A549 (cell line): ENCODE measurements around the gene CREB3L1. TPM values are rescaled to one million over a fixed set of nuclear protein-coding genes. Genes with fewer than 3 reads are reported as not detected.

ENCODE experiments used
- ATAC-seq, 2 experiments: fragments of 200-7000 bp in 1 of 2; fragments of >200 bp in 1 of 2; cut with Nextera tagmentation in 1 of 2; cut with Tn5 transposase in 1 of 2; 3 replicates each; pipeline versions ENCODE4 v1.8.0 to v1.9.1; 2018 to 2020; ENCODE audit warnings: mild to moderate bottlenecking in 1 of 2, moderate library complexity in 1 of 2
- CTCF ChIA-PET: fragments of 300-600 bp; sonication (Branson Sonifier 250); formaldehyde crosslinking; extraction: SDS; loops from one replicate; lab custom pipeline; 2021; ENCODE audit warnings: antibody characterized with exemption, inconsistent platforms; lab: Yijun Ruan, JAX
- POLR2A ChIA-PET: fragments of 350-600 bp; formaldehyde crosslinking; extraction: SDS; loops from one replicate; lab custom pipeline; 2021; ENCODE audit warnings: antibody characterized with exemption, inconsistent platforms; lab: Yijun Ruan, JAX
- DNase-seq, 2 experiments: peaks; one replicate each; pipeline versions ENCODE4 v3.0.0 to v3.0.0-alpha.2; 2011 to 2016; ENCODE audit warnings: low read depth in 1 of 2, low spot score in 1 of 2
- FAIRE-seq: peaks from 2 replicates; lab custom pipeline; 2011; peaks lifted over from hg19 to GRCh38; lab: Jason Lieb, UNC
- H3K27ac ChIP-seq, 2 experiments: fragments of >200 bp; sonication (Bioruptor Twin); formaldehyde crosslinking; 3 replicates each; pipeline ENCODE4 v1.5.1; 2016 to 2017
- H3K4me1 ChIP-seq: fragments of >200 bp; sonication (Bioruptor Twin); formaldehyde crosslinking; 3 replicates; pipeline ENCODE4 v1.6.1; 2016
- H3K4me2 ChIP-seq: fragments of >200 bp; sonication (Bioruptor Twin); formaldehyde crosslinking; 3 replicates; pipeline ENCODE4 v1.6.1; 2016
- H3K4me3 ChIP-seq: fragments of >200 bp; sonication (Bioruptor Twin); formaldehyde crosslinking; 3 replicates; pipeline ENCODE4 v1.5.1; 2016
- H3K9me3 ChIP-seq: fragments of >200 bp; sonication (Bioruptor Twin); formaldehyde crosslinking; 3 replicates; pipeline ENCODE4 v1.6.1; 2016
- BHLHE40 ChIP-seq: IDR thresholded peaks from 2 replicates; pipeline ENCODE4 v1.6.1; 2012; ENCODE audit warnings: low read depth, low read length, inconsistent platforms
- CBX2 ChIP-seq: fragments of 200-600 bp; sonication (generic); IDR thresholded peaks from 2 replicates; pipeline ENCODE4 v1.6.1; 2016; ENCODE audit warnings: low read depth, mild to moderate bottlenecking, borderline replicate concordance
- CBX8 ChIP-seq: fragments of 200-600 bp; sonication (generic); IDR thresholded peaks from 2 replicates; pipeline ENCODE4 v1.6.1; 2016
- CHD4 ChIP-seq: fragments of 200-600 bp; sonication (generic); IDR thresholded peaks from 2 replicates; pipeline ENCODE4 v1.6.1; 2016; ENCODE audit warnings: antibody characterized with exemption, mild to moderate bottlenecking, borderline replicate concordance
- EP300 ChIP-seq, 2 experiments: fragments of >200 bp; sonication (Bioruptor Twin); formaldehyde crosslinking; IDR thresholded peaks; 2 replicates in 1 of 2; 3 replicates in 1 of 2; pipeline ENCODE4 v1.6.1; 2016 to 2017
- FOSB ChIP-seq: fragments of 250-450 bp; sonication (Bioruptor Pico); IDR thresholded peaks from 2 replicates; pipeline ENCODE4 v1.5.0; 2020; ENCODE audit warnings: mild to moderate bottlenecking, moderate library complexity
- FOSL2 ChIP-seq, 2 experiments: fragments of 450-650 bp in 1 of 2; fragments of >200 bp in 1 of 2; sonication (Bioruptor Twin) in 1 of 2; formaldehyde crosslinking; IDR thresholded peaks; 2 replicates each; pipeline versions ENCODE4 v1.5.0 to v1.6.1; 2016 to 2020; ENCODE audit warnings: mild to moderate bottlenecking in 1 of 2, moderate library complexity in 1 of 2
- HDAC2 ChIP-seq: fragments of 200-600 bp; sonication (generic); IDR thresholded peaks from 2 replicates; pipeline ENCODE4 v1.6.1; 2016
- JUN ChIP-seq, 2 experiments: fragments of >200 bp; sonication (Bioruptor Twin); formaldehyde crosslinking; IDR thresholded peaks; 2 replicates in 1 of 2; 3 replicates in 1 of 2; pipeline ENCODE4 v1.6.1; 2016 to 2017
- JUNB ChIP-seq: fragments of >200 bp; sonication (Bioruptor Twin); formaldehyde crosslinking; IDR thresholded peaks from 2 replicates; pipeline ENCODE4 v1.6.1; 2016
- KDM1A ChIP-seq: fragments of 200-600 bp; sonication (generic); IDR thresholded peaks from 2 replicates; pipeline ENCODE4 v1.6.1; 2016; ENCODE audit warnings: low read depth, mild to moderate bottlenecking
- NPAS2 ChIP-seq: fragments of 250-450 bp; sonication (Bioruptor Pico); IDR thresholded peaks from 2 replicates; pipeline ENCODE4 v1.8.0; 2022; ENCODE audit warnings: mild to moderate bottlenecking, moderate library complexity, borderline replicate concordance
- RNF2 ChIP-seq: fragments of 200-600 bp; sonication (generic); IDR thresholded peaks from 2 replicates; pipeline ENCODE4 v1.6.1; 2016; ENCODE audit warnings: low read depth, mild to moderate bottlenecking, antibody characterized with exemption, moderate library complexity, borderline replicate concordance
- SMC3 ChIP-seq: fragments of >200 bp; sonication (Bioruptor Twin); formaldehyde crosslinking; IDR thresholded peaks from 3 replicates; pipeline ENCODE4 v1.6.1; 2018; ENCODE audit warnings: inconsistent platforms
- SREBF2 ChIP-seq: fragments of 450-650 bp; IDR thresholded peaks from 2 replicates; pipeline ENCODE4 v1.6.1; 2014; ENCODE audit warnings: mild to moderate bottlenecking, moderate library complexity
- ZC3H11A ChIP-seq: fragments of 450-650 bp; IDR thresholded peaks from 2 replicates; pipeline ENCODE4 v1.6.1; 2014; ENCODE audit warnings: antibody characterized with exemption, mild to moderate bottlenecking
- ZFP36 ChIP-seq: fragments of 450-650 bp; IDR thresholded peaks from 2 replicates; pipeline ENCODE4 v1.6.1; 2014; ENCODE audit warnings: borderline replicate concordance; ENCODE audit not compliant: partially characterized antibody
- ZNF302 ChIP-seq: fragments of 250-450 bp; sonication (Bioruptor Pico); IDR thresholded peaks from 2 replicates; pipeline ENCODE4 v1.9.0; 2021; ENCODE audit warnings: inconsistent platforms, mild to moderate bottlenecking, moderate library complexity
- WGBS: methylation state at CpG from one replicate; pipeline ENCODE4 v1.1.6; 2017; ENCODE audit errors: missing lambda C conversion rate; 5-methylcytosine and 5-hydroxymethylcytosine counted together
- polyA plus RNA-seq, 4 experiments: library from polyadenylated mRNA; depleted of rRNA in 3 of 4; stranded (reverse); fragments of >200 nt; fragmentation: RNase III in 1 of 4; extraction: RNeasy Plus Mini Kit Qiagen cat#74134 plus additional on column Dnase treatment in 1 of 4; gene quantifications; 2 replicates in 3 of 4; 3 replicates in 1 of 4; pipeline ENCODE4 v1.2.3, GENCODE V29; 2011 to 2017
- TF ChIP-seq, protein P1 (sequence below): fragments of 450-650 bp; IDR thresholded peaks from 2 replicates; pipeline ENCODE4 v1.6.1; 2014; ENCODE audit warnings: antibody characterized with exemption
- TF ChIP-seq, protein P2 (sequence below): IDR thresholded peaks from 2 replicates; pipeline ENCODE4 v1.6.1; 2012
- TF ChIP-seq, protein P3 (sequence below): fragments of >200 bp; sonication (Bioruptor Twin); formaldehyde crosslinking; IDR thresholded peaks from 3 replicates; pipeline ENCODE4 v1.6.1; 2016

Gene CREB3L1
- polyA plus RNA-seq, 2 of the 4 experiments (the other 2 are of a cell fraction), result 0.61 to 2.3 TPM

DNA sequence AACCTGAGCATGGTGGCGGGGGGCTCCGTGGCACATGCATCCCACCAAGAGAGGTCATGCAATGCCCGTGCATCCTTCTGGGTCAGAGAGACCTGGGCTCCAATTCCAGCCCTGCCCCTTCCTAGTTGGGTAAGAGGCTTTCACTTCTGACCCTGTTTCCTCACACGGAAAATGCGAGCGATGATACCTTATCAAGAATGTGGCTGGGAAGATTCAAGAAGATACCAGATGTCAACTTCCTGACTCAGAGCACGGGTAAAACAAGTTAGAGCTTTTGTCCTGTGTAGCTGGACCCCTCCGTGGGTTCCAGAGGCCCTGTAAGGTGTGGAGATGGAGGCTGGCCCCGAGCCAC lies 61.1 kb downstream of the CREB3L1 start:
- CTCF ChIA-PET, result interaction anchor here (1.3 to 25.2 kb wide), 5 partner anchors 8 to 100 kb away, joined by 3 to 325 read pairs (median 18); partner anchors contain the start of gene DGKZ
- Histone ChIP-seq H3K27ac (peak overlapping the region in 1 of 2 experiments; percentile 52; a peak in 4 of 6 replicates), H3K4me1 (peaks cover 14% of the 10 kb centered on the region), H3K4me2 (peak overlapping the region; percentile 64), H3K9me3 (no peaks in the 10 kb centered on the region), H3K4me3 (no peak overlapping the region)
- POLR2A ChIA-PET, result no interaction called here
- 52% methylated on average over 9 of the region's 9 CpGs for WGBS
- TF ChIP-seq, protein P1, sequence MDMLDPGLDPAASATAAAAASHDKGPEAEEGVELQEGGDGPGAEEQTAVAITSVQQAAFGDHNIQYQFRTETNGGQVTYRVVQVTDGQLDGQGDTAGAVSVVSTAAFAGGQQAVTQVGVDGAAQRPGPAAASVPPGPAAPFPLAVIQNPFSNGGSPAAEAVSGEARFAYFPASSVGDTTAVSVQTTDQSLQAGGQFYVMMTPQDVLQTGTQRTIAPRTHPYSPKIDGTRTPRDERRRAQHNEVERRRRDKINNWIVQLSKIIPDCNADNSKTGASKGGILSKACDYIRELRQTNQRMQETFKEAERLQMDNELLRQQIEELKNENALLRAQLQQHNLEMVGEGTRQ, result no peak
- TF ChIP-seq RNF2 (no peak), CHD4 (no peak), BHLHE40 (no peak), FOSL2 (IDR thresholded peaks at IDR 0.05) (no peak), FOSL2 (CRISPR knock-in tag; IDR thresholded peaks at IDR 0.05) (no peak), EP300 (IDR thresholded peaks at IDR 0.05) (no peak), JUN (IDR thresholded peaks at IDR 0.05) (no peak), FOSB (CRISPR knock-in tag) (no peak), ZNF302 (CRISPR knock-in tag) (no peak), JUNB (no peak), HDAC2 (no peak), SREBF2 (no peak), NPAS2 (CRISPR knock-in tag) (no peak), ZC3H11A (no peak), ZFP36 (no peak), CBX8 (no peak)
- TF ChIP-seq, protein P2, sequence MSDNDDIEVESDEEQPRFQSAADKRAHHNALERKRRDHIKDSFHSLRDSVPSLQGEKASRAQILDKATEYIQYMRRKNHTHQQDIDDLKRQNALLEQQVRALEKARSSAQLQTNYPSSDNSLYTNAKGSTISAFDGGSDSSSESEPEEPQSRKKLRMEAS, result no peak
- TF ChIP-seq, protein P3, sequence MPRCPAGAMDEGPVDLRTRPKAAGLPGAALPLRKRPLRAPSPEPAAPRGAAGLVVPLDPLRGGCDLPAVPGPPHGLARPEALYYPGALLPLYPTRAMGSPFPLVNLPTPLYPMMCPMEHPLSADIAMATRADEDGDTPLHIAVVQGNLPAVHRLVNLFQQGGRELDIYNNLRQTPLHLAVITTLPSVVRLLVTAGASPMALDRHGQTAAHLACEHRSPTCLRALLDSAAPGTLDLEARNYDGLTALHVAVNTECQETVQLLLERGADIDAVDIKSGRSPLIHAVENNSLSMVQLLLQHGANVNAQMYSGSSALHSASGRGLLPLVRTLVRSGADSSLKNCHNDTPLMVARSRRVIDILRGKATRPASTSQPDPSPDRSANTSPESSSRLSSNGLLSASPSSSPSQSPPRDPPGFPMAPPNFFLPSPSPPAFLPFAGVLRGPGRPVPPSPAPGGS, result no peak
- ATAC-seq (no peak; a peak in 1 of 6 replicates), DNase-seq (no peak), FAIRE-seq (no peak)

DNA sequence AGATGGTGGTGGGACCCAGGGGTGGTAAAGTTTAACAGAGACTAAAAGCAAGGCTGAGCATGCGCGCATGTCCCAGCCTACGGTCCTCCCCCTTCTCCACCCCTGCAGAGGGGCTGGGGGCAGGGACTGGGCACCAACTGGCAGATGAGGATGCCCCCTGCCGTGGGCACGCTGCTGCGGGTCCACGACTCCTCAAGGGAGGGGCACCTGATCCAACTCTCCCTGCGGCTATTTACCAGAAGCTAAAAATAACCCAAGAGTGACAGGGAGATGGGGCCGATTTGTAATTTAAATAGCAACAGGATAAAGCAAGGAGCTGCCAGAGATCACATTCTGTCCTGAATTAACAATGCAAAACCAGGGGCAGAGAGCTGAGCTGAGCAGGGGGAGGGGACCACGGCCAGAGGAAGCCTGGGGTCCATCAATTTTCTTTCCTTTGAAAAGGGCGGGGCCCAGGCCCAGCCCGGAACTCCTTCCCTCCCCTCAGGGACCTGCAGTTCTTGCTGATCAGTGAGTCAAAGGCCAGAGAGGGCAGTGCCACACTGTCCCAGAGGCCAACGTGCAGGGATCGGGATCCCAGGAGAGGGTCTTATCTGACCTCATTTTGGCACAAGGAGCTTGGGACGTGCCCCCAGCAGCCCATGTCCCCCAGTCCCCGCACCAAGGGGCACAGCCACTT lies 61.7 kb downstream of the CREB3L1 start:
- WGBS, result 45% methylated on average over 15 of the region's 16 CpGs
- H3K4me3 ChIP-seq, result no peak overlapping the region
- peak overlapping the region; percentile 64 for H3K4me2 ChIP-seq
- DNase-seq, result no peak
- peaks cover 14% of the 10 kb centered on the region for H3K4me1 ChIP-seq
- CTCF ChIA-PET, result interaction anchor here (1.1 to 25.2 kb wide), 8 partner anchors 8 to 100 kb away, joined by 3 to 325 read pairs (median 9); partner anchors contain the start of gene DGKZ
- FAIRE-seq, result no peak
- peak in 1 of 2 experiments; percentile 58; a peak in 3 of 6 replicates for ATAC-seq
- peak overlapping the region in 1 of 2 experiments; percentile 52; a peak in 4 of 6 replicates for H3K27ac ChIP-seq
- TF ChIP-seq SMC3 (no peak), CBX2 (no peak), JUN (IDR thresholded peaks at IDR 0.05) (no peak), HDAC2 (no peak), KDM1A (no peak)
- TF ChIP-seq, protein P3, result no peak
- TF ChIP-seq, all 56 proteins: peak for 0
- POLR2A ChIA-PET, result no interaction called here
- no peaks in the 10 kb centered on the region for H3K9me3 ChIP-seq
